ENCODE data around the gene VPS25.

The VPS25 gene

GRCh38 chr17:42744806-42745617 lies 28.2 kb upstream of the VPS25 start, which contains the start of gene EZH1:
Gene EZH1 (minus strand): TSS chr17:42745040. CDS start chr17:42728941, 16,099 bp downstream.
- Histone ChIP-seq H3K4me3 (ENCODE audit: insufficient read length, low read depth) (peak within 1 kb of the TSS; percentile 60), H3K27me3 (ENCODE audit: insufficient read depth, insufficient read length) (peaks cover 11% of the 10 kb centered on the region), H3K9ac (ENCODE audit: insufficient read length, low read depth) (peak within 1 kb of the TSS; percentile 82), H3K9me3 (ENCODE audit: insufficient read depth, low read length) (peaks cover 12% of the 10 kb centered on the region), H3K36me3 (ENCODE audit: insufficient read depth, insufficient read length, low read length) (no peaks in the 10 kb centered on the region), H3K4me1 (ENCODE audit: insufficient read depth, insufficient read length) (peaks cover 12% of the 10 kb centered on the region)
- TF ChIP-seq ZNF274 (IDR thresholded peaks at IDR 0.05; ENCODE audit: low read depth, low read length) (no peak), SUZ12 (IDR thresholded peaks at IDR 0.05; ENCODE audit: extremely low read depth, insufficient read depth, insufficient read length) (no peak), YY1 (IDR thresholded peaks at IDR 0.05; ENCODE audit: insufficient read depth, insufficient read length) (no peak)
- DNase-seq (ENCODE audit: low read depth, low spot score), result peak; percentile 79

DNA sequence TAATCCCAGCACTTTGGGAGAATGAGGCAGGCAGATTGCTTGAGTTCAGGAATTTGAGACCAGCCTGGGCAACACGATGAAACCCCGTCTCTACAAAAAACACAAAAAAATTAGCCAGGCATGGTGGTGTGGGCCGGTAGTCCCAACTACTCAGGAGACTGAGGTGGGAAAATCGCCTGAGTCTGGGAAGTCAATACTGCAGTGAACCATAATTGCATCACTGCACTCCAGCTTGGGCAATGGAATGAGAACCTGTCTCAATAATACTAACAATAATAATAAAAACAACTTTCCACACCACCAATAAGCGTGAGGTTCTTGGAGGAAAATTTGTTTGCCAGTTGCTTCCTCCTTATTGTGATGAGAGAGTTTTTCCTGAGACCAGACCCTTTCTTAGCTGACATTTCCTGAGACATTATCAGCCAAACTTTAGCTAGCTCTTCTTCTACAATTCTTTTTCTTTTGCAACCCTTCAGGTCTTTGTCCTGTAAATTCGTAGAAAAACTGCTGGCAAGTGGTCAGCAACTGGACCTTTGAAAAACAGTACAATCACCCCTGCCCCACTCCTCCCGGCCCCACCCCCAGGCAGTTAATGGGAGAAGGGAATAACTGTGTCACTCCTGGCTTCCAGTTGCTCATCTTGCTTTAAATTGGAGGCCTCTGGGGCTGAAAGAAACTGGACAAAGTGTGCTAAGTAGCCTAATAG lies 24.9 kb upstream of the VPS25 start:
- Histone ChIP-seq H3K4me3 (ENCODE audit: insufficient read length, low read depth) (no peak overlapping the region), H3K9me3 (ENCODE audit: insufficient read depth, low read length) (peaks cover 12% of the 10 kb centered on the region), H3K9ac (ENCODE audit: insufficient read length, low read depth) (no peak overlapping the region), H3K36me3 (ENCODE audit: insufficient read depth, insufficient read length, low read length) (no peaks in the 10 kb centered on the region), H3K27me3 (ENCODE audit: insufficient read depth, insufficient read length) (peaks cover 11% of the 10 kb centered on the region), H3K4me1 (ENCODE audit: insufficient read depth, insufficient read length) (peaks cover 9% of the 10 kb centered on the region)
- TF ChIP-seq SUZ12 (IDR thresholded peaks at IDR 0.05; ENCODE audit: extremely low read depth, insufficient read depth, insufficient read length) (no peak), ZNF274 (IDR thresholded peaks at IDR 0.05; ENCODE audit: low read depth, low read length) (no peak), YY1 (IDR thresholded peaks at IDR 0.05; ENCODE audit: insufficient read depth, insufficient read length) (no peak)
- no peak for DNase-seq (ENCODE audit: low read depth, low spot score)

GRCh38 chr17:42748908-42749798 lies 24.1 kb upstream of the VPS25 start:
- H3K36me3 ChIP-seq (ENCODE audit: insufficient read depth, insufficient read length, low read length), result no peaks in the 10 kb centered on the region
- no peak for TF ChIP-seq SUZ12 (IDR thresholded peaks at IDR 0.05; ENCODE audit: extremely low read depth, insufficient read depth, insufficient read length)
- TF ChIP-seq YY1 (IDR thresholded peaks at IDR 0.05; ENCODE audit: insufficient read depth, insufficient read length), result no peak
- no peak for TF ChIP-seq ZNF274 (IDR thresholded peaks at IDR 0.05; ENCODE audit: low read depth, low read length)
- H3K9ac ChIP-seq (ENCODE audit: insufficient read length, low read depth), result no peak overlapping the region
- DNase-seq (ENCODE audit: low read depth, low spot score), result no peak
- H3K4me1 ChIP-seq (ENCODE audit: insufficient read depth, insufficient read length), result peaks cover 5% of the 10 kb centered on the region
- peaks cover 11% of the 10 kb centered on the region for H3K27me3 ChIP-seq (ENCODE audit: insufficient read depth, insufficient read length)
- peaks cover 12% of the 10 kb centered on the region for H3K9me3 ChIP-seq (ENCODE audit: insufficient read depth, low read length)
- H3K4me3 ChIP-seq (ENCODE audit: insufficient read length, low read depth), result no peak overlapping the region

DNA sequence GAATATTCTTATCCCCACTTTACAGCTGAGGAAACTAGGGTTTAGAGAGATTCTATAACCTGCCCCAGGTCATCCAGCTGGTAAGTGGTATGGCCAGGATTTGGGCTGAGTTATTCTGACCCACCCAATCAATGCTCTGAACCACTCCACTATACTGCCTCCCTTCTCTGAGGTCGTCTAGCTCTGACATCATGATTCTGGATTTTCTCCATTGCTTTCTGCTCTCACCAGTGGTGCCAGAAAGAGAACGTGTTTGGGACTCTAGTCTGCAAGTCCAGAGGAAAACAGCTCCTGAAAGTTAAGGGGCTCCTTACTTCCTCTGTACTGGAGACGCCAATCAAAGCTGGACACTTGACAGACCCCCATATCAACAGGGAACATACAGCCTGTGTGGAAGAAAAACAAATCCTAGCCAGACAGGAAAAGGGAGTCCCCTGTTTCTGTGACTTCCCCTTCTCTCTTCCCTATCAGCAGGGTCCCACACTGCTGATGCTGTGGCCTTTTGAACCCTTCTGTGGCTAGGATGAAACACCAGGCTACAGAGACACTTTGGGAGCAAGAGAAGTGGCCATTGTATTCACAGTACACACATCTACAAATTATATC lies 22.4 kb upstream of the VPS25 start:
- H3K9ac ChIP-seq (ENCODE audit: insufficient read length, low read depth), result no peak overlapping the region
- peaks cover 5% of the 10 kb centered on the region for H3K4me1 ChIP-seq (ENCODE audit: insufficient read depth, insufficient read length)
- DNase-seq (ENCODE audit: low read depth, low spot score), result no peak
- no peak for TF ChIP-seq SUZ12 (IDR thresholded peaks at IDR 0.05; ENCODE audit: extremely low read depth, insufficient read depth, insufficient read length)
- TF ChIP-seq YY1 (IDR thresholded peaks at IDR 0.05; ENCODE audit: insufficient read depth, insufficient read length), result no peak
- TF ChIP-seq ZNF274 (IDR thresholded peaks at IDR 0.05; ENCODE audit: low read depth, low read length), result no peak
- H3K9me3 ChIP-seq (ENCODE audit: insufficient read depth, low read length), result peaks cover 3% of the 10 kb centered on the region; the same call in 1 of the 2 replicates
- no peaks in the 10 kb centered on the region for H3K36me3 ChIP-seq (ENCODE audit: insufficient read depth, insufficient read length, low read length)
- H3K27me3 ChIP-seq (ENCODE audit: insufficient read depth, insufficient read length), result peaks cover 2% of the 10 kb centered on the region
- H3K4me3 ChIP-seq (ENCODE audit: insufficient read length, low read depth), result no peak overlapping the region

GRCh38 chr17:42751628-42752027 lies 21.6 kb upstream of the VPS25 start:
- TF ChIP-seq YY1 (IDR thresholded peaks at IDR 0.05; ENCODE audit: insufficient read depth, insufficient read length) (no peak), SUZ12 (IDR thresholded peaks at IDR 0.05; ENCODE audit: extremely low read depth, insufficient read depth, insufficient read length) (no peak), ZNF274 (IDR thresholded peaks at IDR 0.05; ENCODE audit: low read depth, low read length) (no peak)

DNA sequence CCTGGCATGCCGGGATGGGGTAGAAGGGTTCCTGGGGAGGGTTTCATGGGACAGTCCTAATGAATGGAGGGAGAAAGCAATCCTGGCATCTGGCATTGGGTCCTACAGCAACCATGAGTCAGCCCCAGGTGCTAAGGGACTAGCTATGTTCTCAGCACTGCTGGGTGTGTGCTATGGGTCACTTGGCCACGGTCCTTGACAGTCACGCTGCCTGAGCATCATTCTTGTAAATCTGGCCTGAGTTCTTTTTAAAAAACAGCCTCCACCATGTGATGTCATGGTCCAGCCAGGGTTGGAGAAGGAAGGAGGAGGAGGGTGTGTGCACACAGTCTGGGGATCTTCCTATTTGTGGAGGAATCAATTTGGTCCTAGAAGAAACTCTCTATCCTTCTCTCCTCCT lies 18.5 kb upstream of the VPS25 start:
- Histone ChIP-seq H3K4me1 (ENCODE audit: insufficient read depth, insufficient read length) (no peaks in the 10 kb centered on the region), H3K36me3 (ENCODE audit: insufficient read depth, insufficient read length, low read length) (no peaks in the 10 kb centered on the region), H3K9me3 (ENCODE audit: insufficient read depth, low read length) (no peaks in the 10 kb centered on the region), H3K9ac (ENCODE audit: insufficient read length, low read depth) (no peak overlapping the region), H3K27me3 (ENCODE audit: insufficient read depth, insufficient read length) (peaks cover 5% of the 10 kb centered on the region), H3K4me3 (ENCODE audit: insufficient read length, low read depth) (no peak overlapping the region)
- DNase-seq (ENCODE audit: low read depth, low spot score), result no peak
- TF ChIP-seq SUZ12 (IDR thresholded peaks at IDR 0.05; ENCODE audit: extremely low read depth, insufficient read depth, insufficient read length) (no peak), YY1 (IDR thresholded peaks at IDR 0.05; ENCODE audit: insufficient read depth, insufficient read length) (no peak), ZNF274 (IDR thresholded peaks at IDR 0.05; ENCODE audit: low read depth, low read length) (no peak)

More at GRCh38 chr17:42751628-42752027, 21.6 kb upstream of the VPS25 start:
- no peaks in the 10 kb centered on the region for H3K36me3 ChIP-seq (ENCODE audit: insufficient read depth, insufficient read length, low read length)
- H3K27me3 ChIP-seq (ENCODE audit: insufficient read depth, insufficient read length), result no peaks in the 10 kb centered on the region
- H3K4me3 ChIP-seq (ENCODE audit: insufficient read length, low read depth), result no peak overlapping the region
- H3K9me3 ChIP-seq (ENCODE audit: insufficient read depth, low read length), result no peaks in the 10 kb centered on the region
- H3K9ac ChIP-seq (ENCODE audit: insufficient read length, low read depth), result no peak overlapping the region
- peaks cover 5% of the 10 kb centered on the region for H3K4me1 ChIP-seq (ENCODE audit: insufficient read depth, insufficient read length)
- no peak for DNase-seq (ENCODE audit: low read depth, low spot score)

Data from NT2/D1 (cell line).